Neuronal stem cell (in vitro differentiated cells): ENCODE data around the gene TSSK6.

Experiments used
- DNase-seq: peaks from one replicate; pipeline ENCODE4 v3.0.0-alpha.2; 2013; ENCODE audit warnings: low spot score
- H2AFZ ChIP-seq: one replicate; pipeline ENCODE4 v1.6.1; 2013; ENCODE audit warnings: mild to moderate bottlenecking, low read length, inconsistent platforms
- H2AK5ac ChIP-seq: 2 replicates; pipeline ENCODE4 v1.6.1; 2013; ENCODE audit warnings: low read depth, mild to moderate bottlenecking, inconsistent platforms, low read length, moderate library complexity, mixed read lengths
- H2BK120ac ChIP-seq: 2 replicates; pipeline ENCODE4 v1.6.1; 2013; ENCODE audit warnings: low read depth, mild to moderate bottlenecking, inconsistent platforms, low read length, moderate library complexity, mixed read lengths
- H2BK12ac ChIP-seq: one replicate; pipeline ENCODE4 v1.6.1; 2013; ENCODE audit warnings: low read length, inconsistent platforms
- H2BK15ac ChIP-seq: 2 replicates; pipeline ENCODE4 v1.6.1; 2013; ENCODE audit warnings: mild to moderate bottlenecking, low read length, inconsistent platforms, mixed read lengths
- H2BK5ac ChIP-seq: one replicate; pipeline ENCODE4 v1.6.1; 2013; ENCODE audit warnings: inconsistent platforms, mild to moderate bottlenecking, low read length, moderate library complexity
- H3K14ac ChIP-seq: one replicate; pipeline ENCODE4 v1.6.1; 2013; ENCODE audit warnings: low read length, inconsistent platforms
- H3K18ac ChIP-seq: 2 replicates; pipeline ENCODE4 v1.6.1; 2013; ENCODE audit warnings: low read length, inconsistent platforms
- H3K23ac ChIP-seq: 2 replicates; pipeline ENCODE4 v1.6.1; 2013; ENCODE audit warnings: low read depth, mild to moderate bottlenecking, mixed read lengths, low read length, inconsistent platforms; ENCODE audit not compliant: poor library complexity
- H3K27ac ChIP-seq: replicated peaks from 3 replicates; pipeline ENCODE4 v1.5.1; 2013; ENCODE audit warnings: low read length, inconsistent platforms
- H3K27me3 ChIP-seq, 3 experiments: 2 replicates each; pipeline ENCODE4 v1.6.1; 2013; ENCODE audit warnings: low read length in 3 of 3, mild to moderate bottlenecking in 2 of 3, inconsistent platforms in 1 of 3, low read depth in 1 of 3, mixed read lengths in 1 of 3, moderate library complexity in 1 of 3; ENCODE audit not compliant: control insufficient read depth in 3 of 3, insufficient read depth in 3 of 3
- H3K36me3 ChIP-seq, 2 donors: replicated peaks in 1 of 2; 2 replicates each; pipeline ENCODE4 v1.6.1; 2013; ENCODE audit warnings: low read length in 2 of 2; ENCODE audit not compliant: control insufficient read depth in 2 of 2, insufficient read depth in 2 of 2
- H3K4ac ChIP-seq: 2 replicates; pipeline ENCODE4 v1.6.1; 2013; ENCODE audit warnings: inconsistent platforms, mild to moderate bottlenecking, low read length, moderate library complexity
- H3K4me1 ChIP-seq, 2 donors: 1 replicate in 1 of 2; 2 replicates in 1 of 2; pipeline ENCODE4 v1.6.1; 2013; ENCODE audit warnings: low read length in 2 of 2, low read depth in 1 of 2; ENCODE audit not compliant: control insufficient read depth in 2 of 2, insufficient read depth in 1 of 2
- H3K4me2 ChIP-seq: one replicate; pipeline ENCODE4 v1.6.1; 2013; ENCODE audit warnings: mild to moderate bottlenecking, low read length, inconsistent platforms; ENCODE audit not compliant: insufficient read depth, poor library complexity, severe bottlenecking
- H3K4me3 ChIP-seq, 2 donors: 2 replicates each; pipeline ENCODE4 v1.5.1; 2013; ENCODE audit warnings: low read length in 2 of 2, mild to moderate bottlenecking in 2 of 2, inconsistent platforms in 1 of 2, moderate library complexity in 1 of 2
- H3K79me1 ChIP-seq: one replicate; pipeline ENCODE4 v1.6.1; 2013; ENCODE audit warnings: low read depth, mild to moderate bottlenecking, inconsistent platforms, low read length, moderate library complexity
- H3K9ac ChIP-seq: one replicate; pipeline ENCODE4 v1.6.1; 2013; ENCODE audit warnings: mild to moderate bottlenecking, low read depth, low read length, inconsistent platforms; ENCODE audit not compliant: poor library complexity
- H3K9me3 ChIP-seq, 2 donors: replicated peaks in 1 of 2; 2 replicates each; pipeline versions ENCODE3 to v1.6.1; 2013; ENCODE audit warnings: low read length in 2 of 2, mild to moderate bottlenecking in 2 of 2, inconsistent platforms in 1 of 2, low read depth in 1 of 2, mixed read lengths in 1 of 2, moderate library complexity in 1 of 2; ENCODE audit not compliant: control insufficient read depth in 2 of 2, insufficient read depth in 1 of 2
- H4K8ac ChIP-seq: one replicate; pipeline ENCODE4 v1.6.1; 2013; ENCODE audit warnings: low read depth, mild to moderate bottlenecking, inconsistent platforms, low read length, moderate library complexity
- H4K91ac ChIP-seq: one replicate; pipeline ENCODE4 v1.6.1; 2013; ENCODE audit warnings: low read length, low read depth, mild to moderate bottlenecking, inconsistent platforms; ENCODE audit not compliant: poor library complexity
- WGBS, 2 donors: extraction: QIAGEN DNeasy Blood & Tissue Kit; methylation state at CpG; one replicate each; pipeline ENCODE4 v1.1.7; 2013; ENCODE audit warnings: missing lambda C conversion rate in 2 of 2, mixed read lengths in 1 of 2; ENCODE audit not compliant: insufficient read length in 2 of 2, insufficient replicate concordance in 1 of 2; ENCODE audit errors: extremely low coverage in 2 of 2; 5-methylcytosine and 5-hydroxymethylcytosine counted together

The TSSK6 gene

DNA sequence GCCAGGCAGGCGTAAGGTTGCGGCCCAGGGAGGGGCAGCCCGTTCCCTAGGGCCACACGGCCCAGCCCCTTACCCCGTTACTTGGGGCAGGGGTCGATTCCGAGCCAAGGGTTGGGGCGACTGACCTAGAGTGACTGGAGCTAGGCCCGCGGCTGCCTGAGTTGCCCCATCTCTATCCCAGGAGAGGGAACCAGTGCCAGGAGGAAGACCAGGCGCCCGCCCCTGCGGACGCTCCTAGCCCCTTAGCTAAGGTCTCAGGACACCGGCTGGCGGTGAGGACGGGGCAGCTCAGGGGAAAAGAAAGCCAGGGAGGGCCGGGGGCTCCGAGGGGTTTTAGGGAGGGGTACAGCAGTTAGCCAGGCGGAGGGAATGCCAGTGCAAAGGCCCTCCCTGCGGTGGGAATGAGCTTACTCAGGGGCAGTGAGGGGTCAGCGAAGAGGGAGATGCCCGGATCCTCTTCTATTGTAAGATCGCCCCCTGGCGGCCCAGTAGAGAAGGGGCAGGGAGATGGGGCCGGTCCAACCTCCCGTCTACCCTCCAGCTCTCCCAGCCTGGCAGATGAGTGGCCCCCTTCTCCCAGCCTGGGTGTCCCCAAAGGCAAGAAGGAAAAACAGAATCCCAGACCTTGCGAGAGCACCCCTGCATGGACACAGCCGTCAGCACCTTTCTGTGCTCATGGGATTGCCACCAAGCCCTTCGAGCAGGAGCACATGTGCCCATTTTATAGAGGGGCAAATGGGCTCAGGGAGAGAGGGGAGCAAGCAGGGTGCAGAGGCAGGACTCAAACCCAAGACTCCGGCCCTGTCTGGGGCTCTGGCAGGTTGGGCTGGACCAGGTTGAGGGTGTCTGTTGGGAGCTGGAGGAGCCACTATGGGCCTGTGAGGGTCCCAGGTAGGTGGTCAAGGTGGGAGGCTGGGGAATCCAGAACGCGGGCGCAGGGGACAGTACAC, 39.0 kb upstream of the TSSK6 start:
- Histone ChIP-seq H3K4ac (no peak overlapping the region), H3K4me1 (peaks cover 0 to 2% of the 10 kb centered on the region in 2 donors), H4K91ac (no peak overlapping the region), H4K8ac (peak overlapping the region; percentile 99), H3K18ac (peak overlapping the region; percentile 88), H2BK15ac (peak overlapping the region; percentile 99), H2BK120ac (peak overlapping the region; percentile 38), H3K14ac (no peak overlapping the region), H3K79me1 (peaks cover 3% of the 10 kb centered on the region), H2BK12ac (no peak overlapping the region), H3K9ac (no peak overlapping the region), H3K36me3 (no peaks in the 10 kb centered on the region), H3K23ac (peak overlapping the region; percentile 58), H3K9me3 (no peaks in the 10 kb centered on the region), H3K27ac (no peak overlapping the region), H3K27me3 (no peaks in the 10 kb centered on the region), H3K4me3 (no peak overlapping the region), H2AFZ (peak overlapping the region; percentile 35), H3K4me2 (no peak overlapping the region), H2AK5ac (peak overlapping the region; percentile 73), H2BK5ac (peak overlapping the region; percentile 68)
- DNase-seq, result no peak
- no CpG with 5 or more reads among the region's 34 CpGs for WGBS, 2 donors

DNA sequence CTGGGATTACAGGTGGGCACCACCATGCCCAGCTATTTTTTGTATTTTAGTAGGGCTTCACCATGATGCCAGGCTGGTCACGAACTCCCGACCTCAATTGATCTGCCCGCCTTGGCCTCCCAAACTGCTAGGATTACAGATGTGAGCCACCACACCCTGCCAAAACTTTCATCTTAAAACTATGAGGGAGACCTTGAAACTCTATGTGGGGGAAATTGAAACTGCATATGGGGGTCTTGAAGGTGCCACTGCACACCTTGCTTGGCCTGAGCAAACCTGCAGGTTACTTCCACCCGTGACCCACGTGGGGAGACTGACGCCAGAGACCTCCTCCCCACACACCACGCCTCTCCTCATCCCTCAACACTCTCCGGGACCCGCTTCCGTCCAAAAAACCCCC, 38.3 kb upstream of the TSSK6 start:
- H3K9me3 ChIP-seq, result no peaks in the 10 kb centered on the region
- H2BK12ac ChIP-seq, result no peak overlapping the region
- peak overlapping the region; percentile 68 for H2BK5ac ChIP-seq
- peaks cover 0 to 2% of the 10 kb centered on the region in 2 donors for H3K4me1 ChIP-seq
- H2BK15ac ChIP-seq, result peak overlapping the region; percentile 99
- H3K14ac ChIP-seq, result no peak overlapping the region
- H3K4me2 ChIP-seq, result no peak overlapping the region
- H2AK5ac ChIP-seq, result peak overlapping the region; percentile 73
- no peaks in the 10 kb centered on the region for H3K36me3 ChIP-seq
- peak overlapping the region; percentile 38 for H2BK120ac ChIP-seq
- H3K4ac ChIP-seq, result no peak overlapping the region
- H3K18ac ChIP-seq, result peak overlapping the region; percentile 88
- H3K23ac ChIP-seq, result peak overlapping the region; percentile 58
- no peak overlapping the region for H3K27ac ChIP-seq
- H3K4me3 ChIP-seq, result no peak overlapping the region
- H3K9ac ChIP-seq, result no peak overlapping the region
- H3K27me3 ChIP-seq, result no peaks in the 10 kb centered on the region
- no CpG with 5 or more reads among the region's 10 CpGs for WGBS, 2 donors
- H3K79me1 ChIP-seq, result no peaks in the 10 kb centered on the region
- peak overlapping the region; percentile 35 for H2AFZ ChIP-seq
- no peak overlapping the region for H4K91ac ChIP-seq
- peak overlapping the region; percentile 99 for H4K8ac ChIP-seq
- no peak for DNase-seq

DNA sequence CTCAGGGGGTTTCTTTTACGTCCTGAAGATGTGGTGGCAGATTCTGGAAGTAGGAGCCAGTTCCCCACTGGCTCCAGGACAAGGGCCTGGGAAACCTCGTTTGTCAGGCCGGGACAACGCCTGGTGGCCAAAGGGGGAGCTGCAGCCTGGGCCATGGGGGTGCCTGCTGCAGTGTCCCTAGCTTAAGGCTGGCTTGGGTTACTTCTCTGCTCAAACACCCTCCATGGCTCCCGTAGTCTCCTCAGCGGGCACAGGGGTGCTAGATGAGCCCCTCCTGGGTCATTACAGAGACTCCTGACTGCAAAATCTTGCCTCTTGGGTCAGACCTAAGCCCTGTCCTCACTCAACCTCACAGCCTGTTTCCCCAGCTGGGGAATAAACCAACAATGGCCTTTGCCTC, 37.5 kb upstream of the TSSK6 start:
- H2BK12ac ChIP-seq, result no peak overlapping the region
- no peak overlapping the region for H3K4me3 ChIP-seq
- H3K14ac ChIP-seq, result no peak overlapping the region
- H3K9me3 ChIP-seq, result no peaks in the 10 kb centered on the region
- no peak overlapping the region for H3K9ac ChIP-seq
- H4K8ac ChIP-seq, result no peak overlapping the region
- H4K91ac ChIP-seq, result no peak overlapping the region
- DNase-seq, result no peak
- H3K4me1 ChIP-seq, result peaks cover 0 to 2% of the 10 kb centered on the region in 2 donors
- H3K27ac ChIP-seq, result no peak overlapping the region
- H2BK5ac ChIP-seq, result peak overlapping the region; percentile 29
- H2AFZ ChIP-seq, result peak overlapping the region; percentile 70
- H3K4ac ChIP-seq, result no peak overlapping the region
- no peak overlapping the region for H3K4me2 ChIP-seq
- no peaks in the 10 kb centered on the region for H3K27me3 ChIP-seq
- H3K79me1 ChIP-seq, result no peaks in the 10 kb centered on the region
- no peak overlapping the region for H2BK15ac ChIP-seq
- H2BK120ac ChIP-seq, result no peak overlapping the region
- H3K36me3 ChIP-seq, result no peaks in the 10 kb centered on the region
- no peak overlapping the region for H3K18ac ChIP-seq
- WGBS, 2 donors, result no CpG with 5 or more reads among the region's 6 CpGs
- no peak overlapping the region for H3K23ac ChIP-seq
- peak overlapping the region; percentile 53 for H2AK5ac ChIP-seq

DNA sequence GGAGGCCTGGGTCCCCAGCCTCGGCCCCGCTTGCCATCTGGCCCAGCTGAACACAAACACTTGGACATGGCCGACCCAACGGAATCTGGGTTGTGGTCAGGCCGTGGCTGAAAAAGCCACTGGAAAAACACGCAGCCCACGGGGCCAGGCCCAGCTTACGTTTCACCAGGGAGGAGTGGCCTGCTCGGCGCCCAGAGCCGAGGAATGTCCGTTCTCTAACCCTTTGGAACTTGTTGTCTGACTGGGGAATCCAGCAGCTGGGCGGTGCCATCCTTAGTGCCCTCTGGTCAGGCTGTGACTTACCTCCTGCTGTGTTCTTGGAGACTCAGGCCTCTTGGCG, 36.5 kb upstream of the TSSK6 start:
- Histone ChIP-seq H3K14ac (no peak overlapping the region), H3K23ac (no peak overlapping the region), H3K4me2 (no peak overlapping the region), H3K36me3 (no peaks in the 10 kb centered on the region), H3K18ac (peak overlapping the region; percentile 79), H3K4ac (no peak overlapping the region), H3K27me3 (no peaks in the 10 kb centered on the region), H3K27ac (peak overlapping the region; percentile 38), H2BK5ac (peak overlapping the region; percentile 29), H2BK12ac (no peak overlapping the region), H3K9me3 (no peaks in the 10 kb centered on the region), H3K9ac (peak overlapping the region; percentile 14), H3K4me1 (peaks cover 0 to 2% of the 10 kb centered on the region in 2 donors), H2BK15ac (peak overlapping the region; percentile 10), H4K8ac (no peak overlapping the region), H4K91ac (no peak overlapping the region), H2BK120ac (peak overlapping the region; percentile 49), H2AFZ (peak overlapping the region; percentile 79), H2AK5ac (no peak overlapping the region), H3K4me3 (no peak overlapping the region), H3K79me1 (no peaks in the 10 kb centered on the region)
- no CpG with 5 or more reads among the region's 14 CpGs for WGBS, 2 donors
- DNase-seq, result no peak
